Karpas-422 (cell line): ENCODE results near the gene FBXL17. TPM values are rescaled to one million over a fixed set of nuclear protein-coding genes. Genes with fewer than 3 reads are reported as not detected.

ENCODE experiments used
- DNase-seq: peaks from one replicate; pipeline ENCODE4 v3.0.0-alpha.2; 2015
- H2AFZ ChIP-seq: fragments of 200-600 bp; sonication (generic); 2 replicates; pipeline ENCODE4 v1.6.1; 2014; ENCODE audit warnings: antibody characterized with exemption, low read length, mixed read lengths
- H3K27ac ChIP-seq: fragments of 200-600 bp; sonication (generic); 2 replicates; pipeline ENCODE4 v1.5.1; 2014; ENCODE audit warnings: mild to moderate bottlenecking, low read length, moderate library complexity
- H3K27me3 ChIP-seq: fragments of 200-600 bp; sonication (generic); 2 replicates; pipeline ENCODE4 v1.6.1; 2014; ENCODE audit warnings: low read length, mixed read lengths
- H3K36me3 ChIP-seq: fragments of 200-600 bp; sonication (generic); 2 replicates; pipeline ENCODE4 v1.6.1; 2014; ENCODE audit warnings: low read length, mixed read lengths; ENCODE audit not compliant: insufficient read depth
- H3K4me1 ChIP-seq: fragments of 200-600 bp; sonication (generic); 2 replicates; pipeline ENCODE4 v1.6.1; 2014; ENCODE audit warnings: mild to moderate bottlenecking, low read length, mixed read lengths
- H3K4me2 ChIP-seq: fragments of 200-600 bp; sonication (generic); 2 replicates; pipeline ENCODE4 v1.6.1; 2014; ENCODE audit warnings: low read length, low read depth, mild to moderate bottlenecking; ENCODE audit not compliant: poor library complexity, severe bottlenecking
- H3K4me3 ChIP-seq: fragments of 200-600 bp; sonication (generic); 2 replicates; pipeline ENCODE4 v1.5.1; 2014; ENCODE audit warnings: mild to moderate bottlenecking, antibody characterized with exemption, low read length, mixed read lengths
- H3K79me2 ChIP-seq: fragments of 200-600 bp; sonication (generic); 2 replicates; pipeline ENCODE4 v1.6.1; 2014; ENCODE audit warnings: mild to moderate bottlenecking, low read length, mixed read lengths
- H3K9ac ChIP-seq: fragments of 200-600 bp; sonication (generic); 2 replicates; pipeline ENCODE4 v1.6.0; 2014; ENCODE audit warnings: low read length
- H3K9me2 ChIP-seq: fragments of 200-600 bp; sonication (generic), shearing (Covaris generic); replicated peaks from 2 replicates; pipeline ENCODE4 v1.6.0; 2014; ENCODE audit warnings: mild to moderate bottlenecking, low read length, moderate library complexity; ENCODE audit not compliant: insufficient read depth
- H3K9me3 ChIP-seq: fragments of 300-700, 200-600 bp; sonication (generic); 2 replicates; pipeline ENCODE4 v1.6.1; 2014; ENCODE audit warnings: low read length, mixed read lengths
- H4K20me1 ChIP-seq: fragments of 200-600 bp; sonication (generic); 2 replicates; pipeline ENCODE4 v1.6.1; 2014; ENCODE audit warnings: mild to moderate bottlenecking, antibody characterized with exemption, low read length, low read depth; ENCODE audit not compliant: insufficient read depth
- total RNA-seq: library from RNA; depleted of rRNA; stranded (reverse); fragments of >200 nt; shearing (Covaris generic); gene quantifications from 2 replicates; pipeline ENCODE4 v1.2.3, GENCODE V29; 2014; ENCODE audit warnings: low replicate concordance

FBXL17 gene
- total RNA-seq, 1 experiment from 2014 or later: 26.9 TPM

GRCh38 chr5:107954254-107954653 lies 427.6 kb downstream of the FBXL17 start:
- H3K4me1 ChIP-seq: no peaks in the 10 kb centered on the region
- no peaks in the 10 kb centered on the region for H3K9me2 ChIP-seq
- DNase-seq: no peak
- H3K4me2 ChIP-seq: no peak overlapping the region
- no peaks in the 10 kb centered on the region for H3K79me2 ChIP-seq
- H3K9me3 ChIP-seq: no peaks in the 10 kb centered on the region
- no peaks in the 10 kb centered on the region for H3K36me3 ChIP-seq
- H4K20me1 ChIP-seq: no peaks in the 10 kb centered on the region
- H3K27ac ChIP-seq: no peak overlapping the region
- H3K4me3 ChIP-seq: no peak overlapping the region
- H3K27me3 ChIP-seq: no peaks in the 10 kb centered on the region
- no peak overlapping the region for H2AFZ ChIP-seq
- H3K9ac ChIP-seq: no peak overlapping the region

GRCh38 chr5:107952450-107952849 lies 429.4 kb downstream of the FBXL17 start:
- Histone ChIP-seq H2AFZ (no peak overlapping the region), H3K4me1 (no peaks in the 10 kb centered on the region), H3K36me3 (no peaks in the 10 kb centered on the region), H3K27me3 (no peaks in the 10 kb centered on the region), H3K9me3 (no peaks in the 10 kb centered on the region), H3K4me3 (no peak overlapping the region), H3K27ac (no peak overlapping the region), H3K79me2 (no peaks in the 10 kb centered on the region), H3K9me2 (no peaks in the 10 kb centered on the region), H3K4me2 (no peak overlapping the region), H3K9ac (no peak overlapping the region), H4K20me1 (no peaks in the 10 kb centered on the region)
- DNase-seq: no peak

GRCh38 chr5:107951309-107951708 lies 430.6 kb downstream of the FBXL17 start:
- Histone ChIP-seq H3K36me3 (no peaks in the 10 kb centered on the region), H2AFZ (no peak overlapping the region), H3K4me3 (no peak overlapping the region), H4K20me1 (no peaks in the 10 kb centered on the region), H3K79me2 (no peaks in the 10 kb centered on the region), H3K9ac (no peak overlapping the region), H3K27me3 (no peaks in the 10 kb centered on the region), H3K4me2 (no peak overlapping the region), H3K9me3 (no peaks in the 10 kb centered on the region), H3K4me1 (no peaks in the 10 kb centered on the region), H3K27ac (no peak overlapping the region), H3K9me2 (no peaks in the 10 kb centered on the region)
- no peak for DNase-seq

GRCh38 chr5:107950776-107951175 lies 431.1 kb downstream of the FBXL17 start:
- no peaks in the 10 kb centered on the region for H4K20me1 ChIP-seq
- no peak overlapping the region for H3K4me3 ChIP-seq
- no peaks in the 10 kb centered on the region for H3K27me3 ChIP-seq
- no peaks in the 10 kb centered on the region for H3K36me3 ChIP-seq
- H3K27ac ChIP-seq: no peak overlapping the region
- no peaks in the 10 kb centered on the region for H3K4me1 ChIP-seq
- no peak overlapping the region for H2AFZ ChIP-seq
- H3K79me2 ChIP-seq: no peaks in the 10 kb centered on the region
- H3K9me2 ChIP-seq: no peaks in the 10 kb centered on the region
- no peaks in the 10 kb centered on the region for H3K9me3 ChIP-seq
- no peak overlapping the region for H3K9ac ChIP-seq
- DNase-seq: no peak
- H3K4me2 ChIP-seq: no peak overlapping the region

GRCh38 chr5:107949688-107950341 lies 432.1 kb downstream of the FBXL17 start:
- no peak overlapping the region for H3K27ac ChIP-seq
- no peak overlapping the region for H3K4me3 ChIP-seq
- H3K9ac ChIP-seq: no peak overlapping the region
- no peaks in the 10 kb centered on the region for H3K36me3 ChIP-seq
- no peak overlapping the region for H3K4me2 ChIP-seq
- H2AFZ ChIP-seq: no peak overlapping the region
- no peaks in the 10 kb centered on the region for H3K79me2 ChIP-seq
- no peaks in the 10 kb centered on the region for H3K9me2 ChIP-seq
- no peaks in the 10 kb centered on the region for H3K9me3 ChIP-seq
- no peaks in the 10 kb centered on the region for H3K4me1 ChIP-seq
- H3K27me3 ChIP-seq: no peaks in the 10 kb centered on the region
- H4K20me1 ChIP-seq: no peaks in the 10 kb centered on the region
- no peak for DNase-seq

- no peak for DNase-seq
- H3K27ac ChIP-seq: no peak overlapping the region
Measured at GRCh38 chr5:107948377-107948776, 433.5 kb downstream of the FBXL17 start.

GRCh38 chr5:107945061-107945460 lies 436.8 kb downstream of the FBXL17 start:
- Histone ChIP-seq H3K27me3 (no peaks in the 10 kb centered on the region), H3K79me2 (no peaks in the 10 kb centered on the region), H4K20me1 (no peaks in the 10 kb centered on the region), H3K36me3 (no peaks in the 10 kb centered on the region), H2AFZ (no peak overlapping the region), H3K27ac (no peak overlapping the region), H3K4me1 (no peaks in the 10 kb centered on the region), H3K4me3 (no peak overlapping the region), H3K4me2 (no peak overlapping the region), H3K9me2 (no peaks in the 10 kb centered on the region), H3K9me3 (no peaks in the 10 kb centered on the region), H3K9ac (no peak overlapping the region)
- DNase-seq: no peak

More at GRCh38 chr5:107948377-107948776, 433.5 kb downstream of the FBXL17 start:
- Histone ChIP-seq H3K4me3 (no peak overlapping the region), H3K9ac (no peak overlapping the region), H3K27me3 (no peaks in the 10 kb centered on the region), H2AFZ (no peak overlapping the region), H3K79me2 (no peaks in the 10 kb centered on the region), H4K20me1 (no peaks in the 10 kb centered on the region), H3K9me2 (no peaks in the 10 kb centered on the region), H3K4me2 (no peak overlapping the region), H3K9me3 (no peaks in the 10 kb centered on the region), H3K36me3 (no peaks in the 10 kb centered on the region), H3K4me1 (no peaks in the 10 kb centered on the region)

- no peak overlapping the region for H3K4me2 ChIP-seq
- DNase-seq: no peak
- no peak overlapping the region for H2AFZ ChIP-seq
- H3K27me3 ChIP-seq: no peaks in the 10 kb centered on the region
- H3K4me3 ChIP-seq: no peak overlapping the region
- no peaks in the 10 kb centered on the region for H3K9me2 ChIP-seq
- H3K79me2 ChIP-seq: no peaks in the 10 kb centered on the region
- H3K9me3 ChIP-seq: no peaks in the 10 kb centered on the region
- no peaks in the 10 kb centered on the region for H3K4me1 ChIP-seq
- H3K27ac ChIP-seq: no peak overlapping the region
- H4K20me1 ChIP-seq: no peaks in the 10 kb centered on the region
- no peak overlapping the region for H3K9ac ChIP-seq
- no peaks in the 10 kb centered on the region for H3K36me3 ChIP-seq
Measured at GRCh38 chr5:107943923-107944322, 438.0 kb downstream of the FBXL17 start.
